Fibroblast of lung (primary cell): Measurements from ENCODE around the gene CLPTM1.

Experiments
- EZH2 ChIP-seq: IDR thresholded peaks from 2 replicates; pipeline ENCODE4 v1.5.1; 2012; ENCODE audit warnings: low read length, control low read depth, mild to moderate bottlenecking; ENCODE audit errors: missing control alignments
- TF ChIP-seq, protein P1 (sequence below), 2 donors: IDR thresholded peaks in 1 of 2; conservative IDR thresholded peaks in 1 of 2; 1 replicate in 1 of 2; 2 replicates in 1 of 2; pipeline ENCODE4 v1.5.1; 2011 to 2012; ENCODE audit warnings: low read length in 2 of 2, control low read depth in 1 of 2, inconsistent platforms in 1 of 2, low read depth in 1 of 2, mild to moderate bottlenecking in 1 of 2

- TF ChIP-seq, protein P1, sequence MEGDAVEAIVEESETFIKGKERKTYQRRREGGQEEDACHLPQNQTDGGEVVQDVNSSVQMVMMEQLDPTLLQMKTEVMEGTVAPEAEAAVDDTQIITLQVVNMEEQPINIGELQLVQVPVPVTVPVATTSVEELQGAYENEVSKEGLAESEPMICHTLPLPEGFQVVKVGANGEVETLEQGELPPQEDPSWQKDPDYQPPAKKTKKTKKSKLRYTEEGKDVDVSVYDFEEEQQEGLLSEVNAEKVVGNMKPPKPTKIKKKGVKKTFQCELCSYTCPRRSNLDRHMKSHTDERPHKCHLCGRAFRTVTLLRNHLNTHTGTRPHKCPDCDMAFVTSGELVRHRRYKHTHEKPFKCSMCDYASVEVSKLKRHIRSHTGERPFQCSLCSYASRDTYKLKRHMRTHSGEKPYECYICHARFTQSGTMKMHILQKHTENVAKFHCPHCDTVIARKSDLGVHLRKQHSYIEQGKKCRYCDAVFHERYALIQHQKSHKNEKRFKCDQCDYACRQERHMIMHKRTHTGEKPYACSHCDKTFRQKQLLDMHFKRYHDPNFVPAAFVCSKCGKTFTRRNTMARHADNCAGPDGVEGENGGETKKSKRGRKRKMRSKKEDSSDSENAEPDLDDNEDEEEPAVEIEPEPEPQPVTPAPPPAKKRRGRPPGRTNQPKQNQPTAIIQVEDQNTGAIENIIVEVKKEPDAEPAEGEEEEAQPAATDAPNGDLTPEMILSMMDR (conservative IDR thresholded peaks at IDR 0.05 in 1 of 2, IDR thresholded peaks at IDR 0.05 in 1 of 2; ENCODE audit: low read depth in 1 of 2, low read length in 2 of 2): no peak
- TF ChIP-seq EZH2: no peak
Observed at GRCh38 chr19:44990459-44990858, 35.3 kb downstream of the CLPTM1 start.
